HG02970 (cell line): ENCODE results near the gene SLITRK5.

Source experiments
- ATAC-seq: cut with Tn5 transposase; IDR thresholded peaks from one replicate; pipeline ENCODE4 v1.9.1; 2021; ENCODE audit warnings: mild to moderate bottlenecking, moderate library complexity, moderate number of reproducible peaks; ENCODE audit not compliant: unreplicated experiment, low FRiP score

The SLITRK5 gene

GRCh38 chr13:87671031-87671752 is at the start of gene SLITRK5:
Gene SLITRK5, plus strand, starts transcription at chr13:87671371. Its CDS starts 4,018 bp downstream, at chr13:87675389.
- ATAC-seq = peak; percentile 89

- ATAC-seq = no peak
Observed at GRCh38 chr13:87622971-87623370, 48.2 kb upstream of the SLITRK5 start.

DNA sequence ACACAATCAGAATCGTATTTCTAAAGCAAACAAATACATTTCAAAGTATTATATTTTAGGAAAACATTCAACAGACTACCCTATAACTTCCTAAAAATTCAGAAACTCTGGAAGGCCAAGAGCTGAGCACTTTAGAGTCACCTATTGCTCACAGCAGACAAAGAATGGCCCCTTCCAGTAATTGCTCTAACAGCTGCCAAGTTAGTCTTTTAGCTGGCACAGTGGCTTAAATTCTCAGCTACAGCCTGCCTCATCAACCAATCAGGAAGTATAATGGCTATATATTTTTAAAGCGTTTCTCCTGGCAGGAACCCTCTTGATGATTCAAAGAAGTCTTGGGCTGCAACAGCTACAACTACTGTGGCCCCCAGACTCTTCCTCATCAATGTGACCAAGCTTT is 14.9 kb upstream of the SLITRK5 start:
- no peak for ATAC-seq

GRCh38 chr13:87661471-87661870 is 9.7 kb upstream of the SLITRK5 start:
- ATAC-seq = no peak

DNA sequence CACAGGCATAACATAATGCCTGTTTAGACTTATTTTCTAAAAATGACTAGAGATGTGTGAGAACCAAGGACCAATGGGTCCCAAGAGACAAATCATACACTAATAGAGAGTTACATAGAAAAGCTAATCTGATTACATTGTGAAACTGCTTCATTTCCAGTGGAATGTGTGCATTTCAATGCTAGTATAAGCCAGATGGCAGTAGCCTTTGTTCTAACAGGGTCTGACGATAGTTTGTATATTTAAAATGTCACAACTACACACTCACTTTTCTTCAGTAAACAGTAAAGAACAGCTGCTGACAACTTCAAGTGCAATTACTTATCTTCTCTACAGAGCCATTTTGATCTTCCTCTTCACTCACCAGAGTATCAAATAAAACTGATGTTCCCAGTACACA is 4.3 kb upstream of the SLITRK5 start:
- no peak for ATAC-seq

DNA sequence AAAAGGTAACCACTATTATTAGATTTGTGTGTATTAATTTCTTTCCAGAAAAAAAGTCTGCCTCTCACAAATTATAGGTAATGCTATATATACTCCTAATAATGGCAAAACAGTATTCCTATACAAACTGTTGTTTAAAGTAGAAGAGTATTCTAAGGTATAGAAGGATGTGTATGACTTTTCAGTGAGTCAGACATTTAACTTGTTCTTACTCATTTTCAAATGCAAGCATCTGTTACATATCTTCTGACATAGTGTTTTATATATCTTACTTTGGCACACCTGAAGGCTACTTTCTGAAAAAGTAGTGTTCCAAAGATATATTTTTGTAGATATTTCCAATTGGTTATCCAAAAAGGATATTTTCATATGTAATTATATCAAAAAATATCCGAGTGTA is 3.5 kb upstream of the SLITRK5 start:
- ATAC-seq = no peak

- no peak for ATAC-seq
Observed at GRCh38 chr13:87669379-87669978, 1.7 kb upstream of the SLITRK5 start.

DNA sequence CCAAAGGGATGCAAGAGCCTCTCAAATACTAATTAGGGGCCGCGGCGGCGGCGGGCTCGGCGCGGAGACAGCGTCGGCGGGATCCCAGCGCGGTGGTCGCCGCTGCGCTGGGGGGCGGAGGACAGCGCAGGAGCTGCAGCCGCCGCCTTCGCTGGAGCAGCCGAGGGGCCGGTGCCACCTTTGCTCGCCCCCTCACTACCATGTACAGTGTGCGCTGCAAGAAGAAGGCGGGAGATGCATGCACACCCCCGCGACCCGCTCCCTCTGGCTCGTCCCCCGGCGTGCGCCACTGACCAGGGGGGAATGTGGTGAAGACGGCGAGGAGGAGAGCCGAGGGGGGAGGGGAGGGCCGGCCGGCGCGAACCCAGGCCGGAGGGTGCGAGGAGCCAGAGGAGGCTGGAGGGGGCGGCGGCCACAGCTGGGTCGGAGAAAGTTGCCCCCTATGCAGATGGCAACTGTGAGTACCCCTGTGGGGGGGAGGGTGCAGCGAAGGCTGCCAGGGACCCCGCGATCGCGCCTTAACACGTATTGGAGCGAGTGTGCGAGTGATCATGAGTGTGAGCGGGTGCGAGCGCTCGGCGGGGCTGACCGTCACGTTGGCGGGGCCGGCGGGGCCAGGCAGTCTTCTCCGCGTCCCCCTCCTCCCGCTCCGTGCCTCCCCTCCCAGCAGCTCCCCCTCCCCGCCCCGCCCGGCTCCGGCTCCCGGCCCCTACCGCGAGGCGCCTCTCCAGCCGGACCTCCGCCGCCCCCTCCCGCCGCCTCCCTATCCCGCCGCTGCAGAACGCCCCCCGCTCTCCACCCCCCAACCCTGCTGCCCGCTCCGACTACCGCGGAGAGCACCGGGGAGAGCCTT is 808 bp downstream of the SLITRK5 start:
- no peak for ATAC-seq

DNA sequence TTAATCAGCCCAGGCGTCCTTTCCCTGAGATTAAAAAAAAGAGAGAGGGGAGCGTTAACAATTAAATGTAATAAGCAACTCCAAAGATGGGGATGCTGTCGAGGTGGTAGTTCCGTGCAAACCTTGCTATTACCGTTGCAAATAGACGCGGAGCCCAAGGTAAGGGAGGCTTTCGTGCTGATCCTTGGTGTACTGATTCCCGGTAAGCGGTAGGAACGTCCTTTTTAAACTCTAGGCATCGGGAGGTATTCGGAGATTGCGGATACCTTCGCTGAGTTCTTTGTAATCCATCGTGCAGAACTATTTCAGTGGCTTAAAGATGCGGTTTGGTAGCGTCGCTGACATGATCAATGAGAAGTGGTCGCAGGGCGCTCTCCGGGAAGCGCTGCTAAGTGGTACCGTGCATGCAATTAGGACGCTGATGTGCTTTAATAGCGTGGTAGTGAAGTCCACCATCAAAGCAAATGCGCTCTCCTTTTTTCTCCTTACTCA is 3.1 kb downstream of the SLITRK5 start:
- ATAC-seq = no peak

GRCh38 chr13:87675851-87676250 is 4.7 kb downstream of the SLITRK5 start:
- no peak for ATAC-seq

DNA sequence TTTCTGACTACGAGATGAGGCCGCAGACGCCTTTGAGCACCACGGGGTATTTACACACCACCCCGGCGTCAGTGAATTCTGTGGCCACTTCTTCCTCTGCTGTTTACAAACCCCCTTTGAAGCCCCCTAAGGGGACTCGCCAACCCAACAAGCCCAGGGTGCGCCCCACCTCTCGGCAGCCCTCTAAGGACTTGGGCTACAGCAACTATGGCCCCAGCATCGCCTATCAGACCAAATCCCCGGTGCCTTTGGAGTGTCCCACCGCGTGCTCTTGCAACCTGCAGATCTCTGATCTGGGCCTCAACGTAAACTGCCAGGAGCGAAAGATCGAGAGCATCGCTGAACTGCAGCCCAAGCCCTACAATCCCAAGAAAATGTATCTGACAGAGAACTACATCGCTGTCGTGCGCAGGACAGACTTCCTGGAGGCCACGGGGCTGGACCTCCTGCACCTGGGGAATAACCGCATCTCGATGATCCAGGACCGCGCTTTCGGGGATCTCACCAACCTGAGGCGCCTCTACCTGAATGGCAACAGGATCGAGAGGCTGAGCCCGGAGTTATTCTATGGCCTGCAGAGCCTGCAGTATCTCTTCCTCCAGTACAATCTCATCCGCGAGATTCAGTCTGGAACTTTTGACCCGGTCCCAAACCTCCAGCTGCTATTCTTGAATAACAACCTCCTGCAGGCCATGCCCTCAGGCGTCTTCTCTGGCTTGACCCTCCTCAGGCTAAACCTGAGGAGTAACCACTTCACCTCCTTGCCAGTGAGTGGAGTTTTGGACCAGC is 5.3 kb downstream of the SLITRK5 start:
- no peak for ATAC-seq

DNA sequence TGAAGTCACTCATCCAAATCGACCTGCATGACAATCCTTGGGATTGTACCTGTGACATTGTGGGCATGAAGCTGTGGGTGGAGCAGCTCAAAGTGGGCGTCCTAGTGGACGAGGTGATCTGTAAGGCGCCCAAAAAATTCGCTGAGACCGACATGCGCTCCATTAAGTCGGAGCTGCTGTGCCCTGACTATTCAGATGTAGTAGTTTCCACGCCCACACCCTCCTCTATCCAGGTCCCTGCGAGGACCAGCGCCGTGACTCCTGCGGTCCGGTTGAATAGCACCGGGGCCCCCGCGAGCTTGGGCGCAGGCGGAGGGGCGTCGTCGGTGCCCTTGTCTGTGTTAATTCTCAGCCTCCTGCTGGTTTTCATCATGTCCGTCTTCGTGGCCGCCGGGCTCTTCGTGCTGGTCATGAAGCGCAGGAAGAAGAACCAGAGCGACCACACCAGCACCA is 5.9 kb downstream of the SLITRK5 start:
- no peak for ATAC-seq

- no peak for ATAC-seq
Observed at GRCh38 chr13:87677496-87678371, 6.6 kb downstream of the SLITRK5 start.

- ATAC-seq = no peak
Observed at GRCh38 chr13:87678372-87678752, 7.2 kb downstream of the SLITRK5 start.

DNA sequence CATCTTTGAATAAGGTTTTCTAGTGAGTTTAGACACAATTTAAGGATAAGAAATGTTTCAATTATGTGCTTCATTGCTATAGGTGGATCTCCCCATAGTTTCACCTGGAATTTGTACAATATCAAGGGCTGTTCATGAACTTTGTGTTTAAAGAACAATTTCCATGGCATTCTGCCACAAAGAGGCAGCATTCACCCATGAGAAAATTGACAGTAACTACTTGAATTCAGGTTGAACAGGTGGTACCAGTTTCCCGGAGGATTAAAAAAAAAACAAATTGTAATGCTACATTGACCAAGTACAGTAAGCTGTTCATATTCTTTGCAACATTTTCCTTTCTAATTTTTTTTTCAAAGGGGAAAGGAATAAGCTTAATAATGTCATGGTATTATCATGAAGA is 9.1 kb downstream of the SLITRK5 start:
- no peak for ATAC-seq

DNA sequence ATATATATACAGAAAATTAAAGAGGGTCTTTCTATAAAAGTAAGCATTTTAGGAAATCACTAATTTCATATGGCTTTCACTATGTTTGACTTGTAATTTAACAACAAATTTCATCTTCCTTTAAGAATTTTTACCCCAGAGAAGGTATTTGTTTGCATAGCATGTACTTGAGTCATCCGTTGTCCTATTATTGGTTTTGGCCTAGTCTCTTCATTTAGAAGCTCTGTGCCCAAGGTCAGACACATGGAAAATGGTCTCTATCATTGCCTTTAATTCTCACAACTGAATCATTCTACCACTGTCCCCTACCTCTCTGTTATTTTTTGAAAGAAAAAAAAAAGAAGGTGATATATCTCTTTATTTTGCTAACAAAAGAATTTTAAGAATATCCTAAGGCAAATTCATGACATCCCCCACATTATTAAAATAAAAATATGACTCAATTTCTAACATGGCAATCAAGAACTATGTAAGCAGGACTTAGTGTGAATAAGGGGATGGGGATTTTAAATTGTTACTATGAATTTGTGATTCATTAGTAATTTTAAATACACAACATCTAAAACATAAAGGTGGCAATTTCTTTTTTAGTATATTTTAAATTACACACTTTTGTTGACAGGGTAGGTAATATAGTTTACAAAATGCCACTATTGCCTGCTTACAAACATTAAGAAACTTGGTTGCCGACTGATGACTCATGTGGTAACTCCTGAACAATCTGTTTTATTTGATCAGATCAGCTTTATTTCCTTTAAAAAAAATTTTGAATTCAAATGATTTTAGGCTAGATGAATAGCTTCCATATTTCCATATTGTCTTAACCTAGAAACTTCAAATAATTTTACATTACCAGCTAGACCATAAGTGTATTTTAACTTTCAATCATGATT is 13.9 kb downstream of the SLITRK5 start:
- no peak for ATAC-seq

DNA sequence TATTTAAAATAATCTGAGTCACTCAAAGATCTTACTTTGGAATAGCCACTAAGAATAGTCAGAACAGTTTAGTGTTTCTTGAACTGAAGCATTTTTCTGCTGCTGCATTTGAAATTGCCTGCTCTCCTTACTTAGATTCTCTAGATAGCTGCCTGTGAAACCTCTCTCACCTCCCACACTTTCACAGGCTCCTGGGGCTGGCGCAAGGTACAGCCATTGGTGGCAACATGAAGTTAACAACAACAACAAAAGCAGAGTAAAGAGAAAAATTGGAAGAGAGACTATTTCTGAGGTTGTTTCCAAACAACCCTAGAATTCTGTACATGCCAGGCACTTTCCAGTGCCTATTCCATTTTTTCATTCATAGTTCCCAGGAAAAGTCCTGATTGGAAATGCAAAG is 25.3 kb downstream of the SLITRK5 start:
- no peak for ATAC-seq

- ATAC-seq = no peak
Observed at GRCh38 chr13:87698268-87698667, 27.1 kb downstream of the SLITRK5 start.
